ENCODE measurements around the gene CDPF1. TPM values are rescaled to one million over a fixed set of nuclear protein-coding genes. Genes with fewer than 3 reads are reported as not detected.
"Not testable (repeated sequence)": the region's sequence is repeated elsewhere in the genome, so short reads cannot be mapped to it uniquely, and the experiment has no call there.

The CDPF1 gene
- total RNA-seq, 4 donors from 2014 or later = 1.5 to 12.7 (median 4.5) TPM

GRCh38 chr22:46202897-46203600 is 47.0 kb downstream of the CDPF1 start:
- Histone ChIP-seq H3K36me3 (no peaks in the 10 kb centered on the region), H3K27ac (no peak overlapping the region)

GRCh38 chr22:46201059-46201757 is 48.9 kb downstream of the CDPF1 start:
- H3K4me3 ChIP-seq = no peak overlapping the region
- no peaks in the 10 kb centered on the region for H3K9me3 ChIP-seq
- no peak overlapping the region for H3K27ac ChIP-seq
- intact Hi-C loops (cut with DNase I; ENCODE audit: low total_unique reads) = no loop called here
- H3K27me3 ChIP-seq = no peaks in the 10 kb centered on the region
- TF ChIP-seq CTCF (IDR thresholded peaks at IDR 0.05) = no peak
- no peak for TF ChIP-seq POLR2A (IDR thresholded peaks at IDR 0.05)
- H3K36me3 ChIP-seq = no peaks in the 10 kb centered on the region
- no peak for DNase-seq
- H3K4me1 ChIP-seq = no peaks in the 10 kb centered on the region

More at GRCh38 chr22:46202897-46203600, 47.0 kb downstream of the CDPF1 start:
- no peaks in the 10 kb centered on the region for H3K4me1 ChIP-seq
- intact Hi-C loops (cut with DNase I; ENCODE audit: low total_unique reads) = no loop called here
- H3K4me3 ChIP-seq = no peak overlapping the region
- TF ChIP-seq CTCF (IDR thresholded peaks at IDR 0.05) = no peak
- no peak for TF ChIP-seq POLR2A (IDR thresholded peaks at IDR 0.05)
- no peak for DNase-seq
- no peaks in the 10 kb centered on the region for H3K27me3 ChIP-seq
- H3K9me3 ChIP-seq = no peaks in the 10 kb centered on the region

- not testable (repeated sequence) for H3K9me3 ChIP-seq, H3K4me3 ChIP-seq, H3K27me3 ChIP-seq, H3K36me3 ChIP-seq, H3K4me1 ChIP-seq, H3K27ac ChIP-seq, DNase-seq
- intact Hi-C loops (cut with DNase I; ENCODE audit: low total_unique reads) = loop anchor here (10.0 kb wide), 1 partner anchor 494 kb away; no protein-coding TSS in a partner anchor
Observed at GRCh38 chr22:46198806-46199205, 51.3 kb downstream of the CDPF1 start.

GRCh38 chr22:46198274-46198673 is 51.8 kb downstream of the CDPF1 start:
- TF ChIP-seq POLR2A (IDR thresholded peaks at IDR 0.05) (no peak), CTCF (IDR thresholded peaks at IDR 0.05) (no peak)
- H3K36me3 ChIP-seq = no peaks in the 10 kb centered on the region

GRCh38 chr22:46196278-46196677 is 53.8 kb downstream of the CDPF1 start:
- no peak overlapping the region for H3K4me3 ChIP-seq
- no peak for TF ChIP-seq CTCF (IDR thresholded peaks at IDR 0.05)
- no peak for TF ChIP-seq POLR2A (IDR thresholded peaks at IDR 0.05)
- H3K4me1 ChIP-seq = no peaks in the 10 kb centered on the region
- no peaks in the 10 kb centered on the region for H3K9me3 ChIP-seq
- intact Hi-C loops (cut with DNase I; ENCODE audit: low total_unique reads) = loop anchor here (10.0 kb wide), 1 partner anchor 491 kb away; no protein-coding TSS in a partner anchor
- H3K36me3 ChIP-seq = no peaks in the 10 kb centered on the region
- no peak for DNase-seq
- H3K27me3 ChIP-seq = no peaks in the 10 kb centered on the region
- H3K27ac ChIP-seq = no peak overlapping the region

More at GRCh38 chr22:46198274-46198673, 51.8 kb downstream of the CDPF1 start:
- intact Hi-C loops (cut with DNase I; ENCODE audit: low total_unique reads) = loop anchor here (10.0 kb wide), 1 partner anchor 493 kb away; no protein-coding TSS in a partner anchor
- Histone ChIP-seq H3K27ac (no peak overlapping the region), H3K9me3 (no peaks in the 10 kb centered on the region), H3K4me1 (no peaks in the 10 kb centered on the region), H3K4me3 (no peak overlapping the region), H3K27me3 (no peaks in the 10 kb centered on the region)
- peak in 1 of 2 donors; percentile 18 for DNase-seq
